Astrocyte (in vitro differentiated cells and primary cell): Measurements from ENCODE around the gene SLC17A7.

Experiments used
- CTCF ChIP-seq: IDR thresholded peaks from 2 replicates; pipeline ENCODE4 v1.5.1; 2011; ENCODE audit warnings: low read depth, mild to moderate bottlenecking, inconsistent platforms, low read length, moderate library complexity; ENCODE audit not compliant: insufficient read depth
- EZH2 ChIP-seq: IDR thresholded peaks from 2 replicates; pipeline ENCODE4 v1.6.1; 2012; ENCODE audit warnings: mild to moderate bottlenecking, low read length, inconsistent platforms; ENCODE audit not compliant: insufficient read depth

GRCh38 chr19:49490287-49491029 is 49.1 kb upstream of the SLC17A7 start:
- TF ChIP-seq CTCF (no peak), EZH2 (no peak)
